SIG-M5 (cell line): Measurements from ENCODE around the gene EWSR1.

Source experiments
- DNase-seq: peaks from one replicate; lab custom pipeline; 2025; lab: John Stamatoyannopoulos, UW

EWSR1 gene

DNA sequence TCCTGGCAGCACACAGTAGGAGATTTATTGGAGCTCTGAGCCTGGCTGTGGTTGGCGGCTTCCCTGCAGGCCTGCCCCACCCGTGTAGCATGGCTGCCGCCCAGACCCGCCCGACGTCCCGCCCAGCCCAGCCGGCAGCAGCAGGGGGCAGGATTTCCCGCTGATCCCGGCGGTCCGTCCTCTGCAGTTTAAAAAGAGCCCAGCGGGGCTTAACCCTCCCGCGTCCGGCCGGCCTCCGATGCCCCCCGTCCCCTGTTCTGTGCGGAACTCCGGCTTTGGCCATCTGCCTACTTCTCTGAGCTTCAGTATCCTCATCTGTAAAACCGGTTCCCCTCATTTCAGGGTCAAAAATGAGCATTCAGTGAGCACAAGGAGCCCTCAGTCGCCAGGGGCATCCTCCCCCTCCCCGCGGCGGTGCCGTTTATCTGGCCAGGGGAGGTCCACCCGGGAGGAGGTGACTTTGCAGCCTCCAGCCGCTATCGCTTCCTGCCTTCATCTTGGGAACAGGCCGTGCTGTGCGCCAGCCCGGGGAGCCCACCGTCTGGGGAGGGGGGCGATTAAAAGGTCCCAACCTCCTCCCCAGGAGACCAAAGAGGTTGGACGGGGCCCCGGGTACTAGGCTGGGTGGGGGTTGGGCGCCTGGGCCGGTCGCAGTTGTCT is 38.2 kb downstream of the EWSR1 start, which contains the start of gene GAS2L1:
Gene GAS2L1, plus strand, starts transcription at position 476 of the 660 bp plus-strand sequence. CDS start 1,456 bp downstream, outside the sequence.
- DNase-seq, result no peak

DNA sequence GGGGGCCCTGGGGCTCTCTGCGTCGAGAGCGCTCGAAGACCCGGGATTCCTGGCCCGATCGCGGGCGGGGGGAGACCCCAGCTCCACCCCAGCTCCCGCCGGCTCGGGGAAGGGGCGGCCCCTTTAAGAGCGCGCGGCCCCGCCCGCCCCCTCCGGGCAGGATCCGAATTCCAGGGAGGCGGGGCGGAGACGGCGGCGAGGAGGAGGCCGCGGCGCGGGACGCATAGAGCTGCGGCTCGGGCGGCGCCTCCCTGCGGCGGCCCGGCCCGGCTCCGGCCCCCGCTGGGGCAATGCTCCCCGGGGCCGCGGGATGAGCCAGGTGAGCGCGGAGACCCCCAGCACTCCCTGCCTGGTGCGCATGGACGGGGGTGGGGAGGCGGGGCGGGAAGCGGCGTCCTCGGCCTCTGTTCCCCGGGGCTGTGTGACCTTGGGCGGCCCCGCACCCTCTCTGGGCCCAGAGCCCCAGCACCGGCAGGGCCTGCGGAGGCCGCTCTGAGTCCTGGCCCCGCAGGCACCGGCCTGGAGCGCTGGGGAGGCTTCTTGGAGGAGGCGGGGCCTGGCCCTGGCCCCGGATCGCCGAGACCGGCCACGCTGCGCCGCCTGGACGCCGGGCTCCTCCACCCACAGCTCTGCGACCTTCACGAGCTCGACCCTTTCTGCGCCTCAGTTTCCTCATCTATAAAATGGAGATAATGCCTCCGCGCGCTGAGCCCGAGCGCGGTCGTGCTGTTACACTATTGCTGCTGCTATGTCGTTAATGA is 38.9 kb downstream of the EWSR1 start:
- no peak for DNase-seq

DNA sequence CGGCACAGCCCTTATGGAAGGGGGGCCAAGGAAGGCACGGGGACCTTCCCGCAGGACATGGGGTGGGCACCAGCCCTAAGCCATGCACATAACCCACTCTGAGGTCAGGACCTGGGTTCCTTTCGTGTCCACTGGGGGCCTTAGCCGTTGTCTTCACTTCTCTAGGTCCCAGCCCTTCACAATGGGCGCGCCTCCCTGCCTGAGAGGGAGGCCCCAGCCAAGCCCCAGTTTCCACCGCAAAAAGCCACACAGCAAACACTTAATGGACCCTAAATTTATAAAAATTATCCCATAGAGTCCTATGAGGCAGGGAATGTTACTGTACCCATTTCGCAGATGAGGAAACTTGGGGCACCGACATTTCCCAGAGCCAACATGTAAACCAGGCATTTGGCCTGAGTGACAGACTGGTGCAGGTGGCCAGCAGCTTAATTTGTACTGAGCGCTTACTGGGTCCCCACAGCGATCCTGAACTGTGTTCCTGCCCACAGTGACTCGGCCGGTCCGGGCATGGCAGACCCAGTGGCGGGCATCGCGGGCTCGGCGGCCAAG is 39.6 kb downstream of the EWSR1 start:
- no peak for DNase-seq

DNA sequence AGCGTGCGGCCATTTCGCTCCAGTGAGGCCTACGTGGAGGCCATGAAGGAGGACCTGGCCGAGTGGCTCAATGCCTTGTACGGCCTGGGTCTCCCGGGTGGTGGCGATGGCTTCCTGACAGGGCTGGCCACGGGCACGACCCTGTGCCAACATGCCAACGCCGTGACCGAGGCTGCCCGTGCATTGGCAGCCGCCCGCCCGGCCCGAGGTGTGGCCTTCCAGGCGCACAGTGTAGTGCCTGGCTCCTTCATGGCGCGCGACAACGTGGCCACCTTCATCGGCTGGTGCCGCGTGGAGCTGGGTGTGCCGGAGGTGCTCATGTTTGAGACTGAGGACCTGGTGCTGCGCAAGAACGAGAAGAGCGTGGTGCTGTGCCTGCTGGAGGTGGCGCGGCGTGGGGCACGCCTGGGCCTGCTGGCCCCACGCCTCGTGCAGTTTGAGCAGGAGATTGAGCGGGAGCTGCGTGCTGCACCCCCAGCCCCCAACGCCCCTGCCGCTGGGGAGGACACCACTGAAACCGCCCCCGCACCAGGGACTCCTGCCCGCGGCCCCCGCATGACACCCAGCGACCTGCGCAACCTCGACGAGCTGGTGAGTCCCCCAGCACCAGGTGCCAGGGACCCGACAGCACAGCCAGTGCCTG is 40.2 kb downstream of the EWSR1 start:
- no peak for DNase-seq

DNA sequence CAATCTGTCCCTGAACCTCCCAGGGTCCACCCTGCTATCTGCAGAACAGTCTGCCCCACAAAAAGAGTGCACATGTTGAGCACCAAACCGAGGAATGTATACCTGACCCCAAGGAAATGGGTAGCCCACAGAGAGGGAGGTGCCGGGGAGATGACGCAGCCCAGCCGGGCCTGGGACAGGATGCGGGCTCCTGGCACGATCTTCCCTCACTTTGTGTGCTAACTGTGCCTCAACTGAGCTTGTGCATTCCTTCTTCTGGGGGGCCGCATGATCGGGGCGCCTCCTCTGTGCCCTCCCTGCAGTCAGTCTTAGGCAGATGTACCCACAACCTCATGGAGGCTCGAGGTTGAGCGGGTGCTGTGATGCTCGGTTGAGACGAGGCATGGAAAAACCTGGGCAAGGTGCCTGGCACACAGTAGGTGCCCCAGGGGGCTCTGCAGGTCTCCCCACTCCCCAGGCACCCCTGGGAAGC is 40.8 kb downstream of the EWSR1 start:
- no peak for DNase-seq

DNA sequence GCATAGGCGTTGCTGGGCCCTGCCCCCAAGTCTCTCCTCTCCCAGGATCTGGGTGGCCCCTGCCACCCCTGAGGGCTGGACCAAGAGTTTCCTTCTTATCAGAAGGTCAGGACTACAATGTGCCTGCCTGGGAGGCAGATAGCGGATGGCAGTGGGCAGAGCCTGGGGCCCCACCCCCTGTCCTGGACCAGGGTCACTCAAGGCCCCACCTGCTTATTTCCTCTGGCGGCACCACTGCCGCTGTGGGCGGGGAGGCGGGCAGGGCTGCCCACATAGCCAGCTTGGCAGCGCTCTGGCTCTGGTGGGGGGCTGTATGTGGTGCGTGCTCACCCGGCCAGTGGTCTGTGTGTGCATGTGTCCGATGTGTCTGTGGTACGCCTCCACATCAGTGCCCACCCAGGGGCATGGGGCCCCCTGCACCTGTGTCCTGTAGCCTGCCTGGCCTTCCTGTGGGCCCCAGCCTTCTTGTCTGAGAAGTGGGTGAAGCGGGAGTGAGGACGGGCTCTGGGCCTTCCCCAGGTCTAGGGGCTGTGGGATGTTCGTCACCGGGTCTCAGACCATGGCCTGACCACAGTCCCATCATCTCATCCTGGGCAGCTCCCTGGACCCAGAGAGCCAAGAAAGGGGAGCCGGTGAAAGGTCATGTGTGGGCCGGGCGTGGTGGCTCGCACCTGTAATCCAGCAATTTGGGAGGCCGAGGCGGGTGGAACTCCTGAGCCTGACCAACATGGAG is 41.4 kb downstream of the EWSR1 start:
- no peak for DNase-seq

DNA sequence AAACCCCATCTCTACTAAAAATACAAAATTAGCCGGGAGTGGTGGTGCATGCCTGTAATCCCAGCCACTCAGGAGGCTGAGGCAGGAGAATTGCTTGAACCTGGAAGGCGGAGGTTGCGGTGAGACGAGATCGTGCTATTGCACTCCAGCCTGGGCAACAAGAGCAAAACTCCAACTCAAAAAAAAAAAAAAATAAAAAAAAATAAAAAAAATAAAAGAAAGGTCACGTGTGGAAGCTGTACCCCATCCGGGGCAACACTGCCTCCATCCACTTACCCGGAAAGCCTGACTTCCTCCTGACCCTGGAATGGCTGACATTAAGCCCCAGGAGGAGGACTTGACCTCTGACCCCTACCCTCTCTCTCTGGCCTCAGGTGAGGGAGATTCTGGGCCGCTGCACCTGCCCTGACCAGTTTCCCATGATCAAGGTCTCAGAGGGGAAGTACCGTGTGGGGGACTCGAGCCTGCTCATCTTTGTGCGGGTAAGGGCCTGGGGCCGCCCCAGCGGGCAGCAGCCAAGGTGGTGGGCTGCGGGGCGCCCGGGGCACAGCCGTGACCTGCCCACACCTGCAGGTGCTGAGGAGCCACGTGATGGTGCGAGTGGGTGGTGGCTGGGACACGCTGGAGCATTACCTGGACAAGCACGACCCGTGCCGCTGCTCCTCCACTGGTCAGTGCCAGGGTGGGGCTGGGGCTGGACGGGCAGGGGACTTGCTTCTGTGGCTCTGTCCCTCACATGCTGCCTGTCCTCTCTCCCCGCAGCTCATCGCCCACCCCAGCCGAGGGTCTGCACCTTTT is 42.2 kb downstream of the EWSR1 start:
- DNase-seq, result no peak

- no peak for DNase-seq
Observed at GRCh38 chr22:29310863-29311339, 42.8 kb downstream of the EWSR1 start.

DNA sequence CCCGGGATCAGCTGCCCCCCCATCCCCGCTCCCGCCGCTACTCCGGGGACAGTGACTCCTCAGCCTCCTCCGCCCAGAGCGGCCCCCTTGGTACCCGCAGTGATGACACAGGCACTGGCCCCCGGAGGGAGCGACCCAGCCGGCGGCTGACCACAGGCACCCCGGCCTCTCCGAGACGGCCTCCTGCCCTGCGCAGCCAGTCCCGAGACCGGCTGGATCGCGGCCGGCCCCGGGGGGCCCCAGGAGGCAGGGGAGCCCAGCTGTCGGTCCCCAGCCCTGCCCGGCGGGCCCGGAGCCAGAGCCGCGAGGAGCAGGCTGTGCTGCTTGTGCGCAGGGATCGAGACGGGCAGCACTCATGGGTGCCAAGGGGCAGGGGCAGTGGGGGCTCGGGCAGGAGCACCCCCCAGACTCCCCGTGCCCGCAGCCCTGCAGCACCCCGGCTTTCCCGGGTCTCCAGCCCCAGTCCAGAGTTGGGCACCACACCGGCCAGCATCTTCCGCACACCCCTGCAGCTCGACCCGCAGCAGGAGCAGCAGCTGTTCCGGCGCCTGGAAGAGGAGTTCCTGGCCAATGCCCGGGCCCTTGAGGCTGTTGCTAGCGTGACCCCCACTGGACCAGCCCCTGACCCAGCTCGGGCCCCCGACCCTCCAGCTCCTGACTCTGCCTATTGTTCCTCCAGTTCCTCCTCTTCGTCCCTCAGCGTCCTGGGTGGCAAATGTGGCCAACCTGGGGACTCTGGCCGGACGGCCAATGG is 43.6 kb downstream of the EWSR1 start:
- no peak for DNase-seq

DNA sequence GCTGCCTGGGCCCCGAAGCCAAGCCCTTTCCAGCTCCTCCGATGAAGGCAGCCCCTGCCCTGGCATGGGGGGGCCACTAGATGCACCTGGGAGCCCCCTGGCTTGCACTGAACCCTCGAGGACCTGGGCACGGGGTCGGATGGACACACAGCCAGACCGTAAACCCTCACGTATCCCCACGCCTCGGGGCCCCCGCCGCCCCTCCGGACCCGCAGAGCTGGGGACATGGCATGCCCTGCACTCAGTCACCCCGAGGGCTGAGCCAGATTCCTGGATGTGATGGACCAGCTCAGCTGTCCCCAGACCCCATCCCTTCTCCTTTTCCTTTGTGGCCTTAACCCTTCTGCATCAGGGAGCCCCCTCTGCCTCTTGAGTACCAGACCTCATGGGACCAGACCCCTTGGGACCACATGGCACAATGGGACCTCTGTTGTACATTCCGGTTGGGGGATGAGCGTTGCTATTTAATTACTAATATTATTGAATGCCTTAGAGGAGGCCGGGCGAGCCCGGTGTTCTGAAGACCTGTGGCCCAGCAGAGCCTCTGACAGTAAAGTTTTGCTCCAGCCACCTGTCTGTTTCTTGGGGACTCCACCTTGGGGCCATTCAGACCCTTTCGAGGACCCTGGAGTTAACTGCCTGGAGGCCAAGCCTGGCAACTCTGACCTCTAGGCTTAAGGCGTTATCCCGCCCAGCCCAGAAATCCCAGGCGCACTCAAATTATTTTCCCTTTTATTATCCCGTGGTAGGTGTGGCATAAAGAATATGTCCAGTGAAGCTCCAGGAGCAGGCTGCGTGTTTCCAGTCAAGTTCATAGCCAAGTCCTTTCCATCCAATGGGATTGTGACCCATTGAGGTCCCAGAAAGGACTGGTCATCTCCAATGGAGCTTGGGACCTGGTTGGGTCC is 44.4 kb downstream of the EWSR1 start:
- DNase-seq, result no peak

DNA sequence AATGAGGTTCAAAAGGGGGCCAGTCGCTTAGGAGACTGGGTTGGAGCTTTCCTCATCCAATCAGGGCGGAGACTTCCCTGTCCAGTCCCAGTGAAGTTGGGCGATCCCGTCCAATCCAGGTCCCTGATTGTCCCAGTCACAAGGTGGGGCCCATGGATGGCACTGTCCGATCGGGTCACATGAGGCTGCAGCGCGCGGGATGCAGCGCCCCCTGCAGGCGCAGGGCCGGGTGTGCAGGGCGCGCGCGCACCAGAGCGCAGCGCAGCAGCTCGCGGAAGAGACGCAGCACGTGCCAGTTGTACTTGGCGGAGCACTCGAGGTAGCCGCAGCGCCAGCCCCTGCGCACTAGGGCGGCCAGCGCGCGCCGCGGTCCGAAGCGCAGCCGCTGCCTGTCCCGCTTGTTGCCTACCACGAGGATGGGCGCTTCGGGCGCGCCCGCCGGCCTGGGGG is 45.1 kb downstream of the EWSR1 start:
- no peak for DNase-seq

- DNase-seq, result no peak
Observed at GRCh38 chr22:29313576-29314466, 45.8 kb downstream of the EWSR1 start.

- no peak for DNase-seq
Observed at GRCh38 chr22:29314537-29315285, 46.6 kb downstream of the EWSR1 start.

DNA sequence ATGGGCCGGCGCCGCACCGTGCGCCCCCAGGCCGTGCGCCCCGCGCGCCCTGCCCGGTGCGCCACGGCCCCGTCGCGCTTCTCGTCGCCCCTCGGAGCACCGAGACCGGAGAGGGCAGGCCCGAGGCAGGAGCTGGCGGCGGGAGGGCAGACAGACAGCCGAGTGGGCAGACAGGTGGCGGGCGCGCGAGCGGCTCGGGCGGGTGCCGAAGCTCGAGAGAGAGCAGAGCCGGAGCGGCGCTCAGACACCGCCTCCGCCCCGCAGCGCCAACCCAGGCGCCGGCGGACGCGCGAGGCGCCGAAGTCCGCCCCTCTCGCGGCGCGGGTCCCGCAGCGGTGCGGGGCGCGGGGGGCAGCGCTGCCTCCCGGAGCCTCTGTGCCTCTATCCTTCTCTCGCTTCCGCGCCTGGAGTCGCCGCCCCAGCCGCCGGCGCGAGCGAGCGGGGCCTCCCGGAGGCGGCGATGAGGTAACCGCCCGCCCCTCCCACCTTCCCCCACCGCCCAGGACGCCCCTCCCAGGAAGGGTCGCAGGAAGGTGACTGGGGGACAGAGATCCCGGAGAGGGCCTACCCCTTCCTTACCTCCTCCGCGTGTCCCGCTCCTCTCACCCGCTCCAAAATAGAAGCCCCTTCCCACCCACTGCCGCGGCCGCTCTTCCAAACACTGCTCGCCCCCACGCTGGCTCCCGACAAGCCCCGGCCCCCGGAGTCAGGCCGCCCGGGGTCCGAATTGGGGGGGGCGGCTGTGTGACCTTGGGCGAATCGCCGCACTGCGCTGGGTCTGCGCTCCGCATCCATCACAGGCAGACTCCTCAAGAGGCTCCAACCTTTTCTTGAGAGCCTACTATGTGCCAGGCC is 47.4 kb downstream of the EWSR1 start, which contains the start of gene RASL10A:
Gene RASL10A, minus strand, starts transcription at position 412 of the 855 bp plus-strand sequence. CDS start 451 bp downstream, outside the sequence.
- no peak for DNase-seq

DNA sequence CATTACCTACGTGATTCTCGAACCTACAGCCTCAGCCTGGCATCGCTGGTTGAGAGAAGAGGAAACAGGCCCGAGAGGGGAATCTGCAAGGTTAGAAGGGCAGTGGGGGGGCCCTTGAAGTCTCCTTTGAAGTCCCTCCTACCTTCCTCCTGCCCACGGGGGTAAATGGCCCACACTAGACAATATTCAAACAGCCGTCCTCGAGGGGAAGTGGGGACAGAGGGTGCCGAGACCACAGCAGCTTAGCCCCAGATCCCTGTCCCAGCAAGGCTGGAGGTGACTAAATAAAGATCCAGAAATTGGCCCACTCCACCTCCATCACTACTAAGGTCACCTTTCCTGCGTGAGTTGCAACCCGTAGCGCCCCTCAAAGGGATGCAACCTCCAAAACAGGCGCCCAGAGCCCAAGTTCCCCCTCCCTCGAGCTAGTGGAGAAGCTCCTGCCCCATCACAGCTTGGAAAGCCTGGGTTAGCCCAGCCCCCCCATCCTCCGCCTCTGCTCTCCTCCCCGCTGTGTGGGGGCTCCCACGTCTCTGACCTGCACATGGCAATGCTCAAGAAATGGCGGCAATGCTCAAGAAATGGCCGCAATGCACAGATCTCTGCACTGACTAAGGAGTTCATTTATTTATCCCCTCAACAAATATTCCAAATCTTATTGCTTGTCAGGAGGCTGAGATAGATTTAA is 48.2 kb downstream of the EWSR1 start:
- DNase-seq, result no peak
